ENCODE data around the gene STXBP6. TPM values are rescaled to one million over a fixed set of nuclear protein-coding genes. Genes with fewer than 3 reads are reported as not detected.
A peak's percentile ranks its signal among the peaks of the same experiment; 100 is the strongest.

Gene STXBP6
- total and polyA plus RNA-seq, 2 of the 13 experiments (the other 11 are each of a cell fraction or from before 2014, with no cell fraction given), result 35.3 to 42.8 TPM

DNA sequence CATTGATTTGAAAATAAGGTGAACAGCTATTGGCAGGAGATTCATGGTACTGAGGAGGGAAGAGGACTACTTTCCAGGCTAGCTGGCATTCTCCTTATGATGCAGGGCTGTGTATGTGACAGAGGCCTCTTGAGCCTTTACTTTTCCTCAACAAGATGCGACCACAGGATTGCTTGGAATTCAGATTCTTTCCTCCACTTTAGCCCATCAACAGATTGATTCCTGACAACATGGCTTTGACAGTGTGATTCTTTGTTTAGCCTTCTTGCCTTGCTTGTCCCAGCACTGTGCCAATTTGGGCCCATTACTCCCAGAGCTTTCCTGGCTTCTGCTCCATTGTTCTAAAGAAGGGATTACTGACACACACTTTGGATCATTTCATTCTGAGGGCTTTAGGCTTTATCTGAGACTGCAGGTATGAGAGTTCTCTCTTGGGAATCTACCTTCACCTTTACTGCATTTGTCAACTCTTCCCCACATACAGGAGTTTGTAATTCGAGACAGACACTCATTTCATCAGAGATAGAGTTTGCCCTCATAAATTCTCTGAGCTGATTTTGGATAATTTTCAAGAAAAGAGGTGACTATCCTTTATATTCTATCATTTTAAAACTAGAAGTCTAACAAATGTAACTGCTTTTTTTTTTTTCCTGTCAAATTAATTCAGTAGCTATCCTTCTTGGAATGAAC, 209.6 kb downstream of the STXBP6 start (continued):
- TF ChIP-seq, protein P1, sequence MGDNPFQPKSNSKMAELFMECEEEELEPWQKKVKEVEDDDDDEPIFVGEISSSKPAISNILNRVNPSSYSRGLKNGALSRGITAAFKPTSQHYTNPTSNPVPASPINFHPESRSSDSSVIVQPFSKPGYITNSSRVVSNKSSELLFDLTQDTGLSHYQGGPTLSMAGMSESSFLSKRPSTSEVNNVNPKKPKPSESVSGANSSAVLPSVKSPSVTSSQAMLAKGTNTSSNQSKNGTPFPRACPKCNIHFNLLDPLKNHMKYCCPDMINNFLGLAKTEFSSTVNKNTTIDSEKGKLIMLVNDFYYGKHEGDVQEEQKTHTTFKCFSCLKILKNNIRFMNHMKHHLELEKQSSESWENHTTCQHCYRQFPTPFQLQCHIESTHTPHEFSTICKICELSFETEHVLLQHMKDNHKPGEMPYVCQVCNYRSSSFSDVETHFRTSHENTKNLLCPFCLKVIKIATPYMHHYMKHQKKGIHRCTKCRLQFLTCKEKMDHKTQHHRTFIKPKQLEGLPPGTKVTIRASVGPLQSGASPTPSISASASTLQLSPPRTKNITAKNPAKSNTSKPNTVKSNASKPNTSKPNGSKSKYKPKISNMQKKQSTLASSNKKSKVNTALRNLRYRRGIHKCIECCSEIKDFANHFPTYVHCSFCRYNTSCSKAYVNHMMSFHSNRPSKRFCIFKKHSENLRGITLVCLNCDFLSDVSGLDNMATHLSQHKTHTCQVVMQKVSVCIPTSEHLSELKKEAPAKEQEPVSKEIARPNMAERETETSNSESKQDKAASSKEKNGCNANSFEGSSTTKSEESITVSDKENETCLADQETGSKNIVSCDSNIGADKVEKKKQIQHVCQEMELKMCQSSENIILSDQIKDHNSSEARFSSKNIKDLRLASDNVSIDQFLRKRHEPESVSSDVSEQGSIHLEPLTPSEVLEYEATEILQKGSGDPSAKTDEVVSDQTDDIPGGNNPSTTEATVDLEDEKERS (CRISPR knock-in tag; IDR thresholded peaks at IDR 0.05), result peak; percentile 86
- TF ChIP-seq ZNF136 (CRISPR knock-in tag; IDR thresholded peaks at IDR 0.05; ENCODE audit: low read depth) (no peak), GZF1 (CRISPR knock-in tag; IDR thresholded peaks at IDR 0.05) (peak; percentile 73; the same call in 1 of the 2 replicates), CCDC6 (CRISPR knock-in tag; IDR thresholded peaks at IDR 0.05) (no peak), CENPX (CRISPR knock-in tag; IDR thresholded peaks at IDR 0.05) (no peak), SOX6 (IDR thresholded peaks at IDR 0.05) (no peak), SOX6 (CRISPR knock-in tag; IDR thresholded peaks at IDR 0.05) (no peak), EP300 (IDR thresholded peaks at IDR 0.05; ENCODE audit: low read depth in 2 of 2, low read length in 2 of 2) (no peak), EP300 (CRISPR knock-in tag; IDR thresholded peaks at IDR 0.05; ENCODE audit: borderline replicate concordance) (peak; percentile 8; the same call in 1 of the 2 replicates), SYNCRIP (IDR thresholded peaks at IDR 0.05; ENCODE audit: insufficient read depth, low read depth, low read length) (no peak), PAX8 (CRISPR knock-in tag; IDR thresholded peaks at IDR 0.05; ENCODE audit: borderline replicate concordance) (no peak), ZNF335 (CRISPR knock-in tag; IDR thresholded peaks at IDR 0.05) (no peak), FIP1L1 (IDR thresholded peaks at IDR 0.05; ENCODE audit: borderline replicate concordance, insufficient read depth, low read depth, low read length) (no peak), ZNF615 (CRISPR knock-in tag; IDR thresholded peaks at IDR 0.05; ENCODE audit: borderline replicate concordance) (no peak), HOXD1 (CRISPR knock-in tag; IDR thresholded peaks at IDR 0.05) (no peak), KLF9 (CRISPR knock-in tag; IDR thresholded peaks at IDR 0.05; ENCODE audit: low read depth) (0 out of 2 replicates have a peak, but pooled peaks have one; percentile 22), ZNF468 (CRISPR knock-in tag; IDR thresholded peaks at IDR 0.05) (no peak), RXRB (CRISPR knock-in tag; IDR thresholded peaks at IDR 0.05; ENCODE audit: borderline replicate concordance) (no peak)
- TF ChIP-seq, protein P2, sequence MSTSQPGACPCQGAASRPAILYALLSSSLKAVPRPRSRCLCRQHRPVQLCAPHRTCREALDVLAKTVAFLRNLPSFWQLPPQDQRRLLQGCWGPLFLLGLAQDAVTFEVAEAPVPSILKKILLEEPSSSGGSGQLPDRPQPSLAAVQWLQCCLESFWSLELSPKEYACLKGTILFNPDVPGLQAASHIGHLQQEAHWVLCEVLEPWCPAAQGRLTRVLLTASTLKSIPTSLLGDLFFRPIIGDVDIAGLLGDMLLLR (CRISPR knock-in tag; IDR thresholded peaks at IDR 0.05), result no peak
- TF ChIP-seq, protein P3, sequence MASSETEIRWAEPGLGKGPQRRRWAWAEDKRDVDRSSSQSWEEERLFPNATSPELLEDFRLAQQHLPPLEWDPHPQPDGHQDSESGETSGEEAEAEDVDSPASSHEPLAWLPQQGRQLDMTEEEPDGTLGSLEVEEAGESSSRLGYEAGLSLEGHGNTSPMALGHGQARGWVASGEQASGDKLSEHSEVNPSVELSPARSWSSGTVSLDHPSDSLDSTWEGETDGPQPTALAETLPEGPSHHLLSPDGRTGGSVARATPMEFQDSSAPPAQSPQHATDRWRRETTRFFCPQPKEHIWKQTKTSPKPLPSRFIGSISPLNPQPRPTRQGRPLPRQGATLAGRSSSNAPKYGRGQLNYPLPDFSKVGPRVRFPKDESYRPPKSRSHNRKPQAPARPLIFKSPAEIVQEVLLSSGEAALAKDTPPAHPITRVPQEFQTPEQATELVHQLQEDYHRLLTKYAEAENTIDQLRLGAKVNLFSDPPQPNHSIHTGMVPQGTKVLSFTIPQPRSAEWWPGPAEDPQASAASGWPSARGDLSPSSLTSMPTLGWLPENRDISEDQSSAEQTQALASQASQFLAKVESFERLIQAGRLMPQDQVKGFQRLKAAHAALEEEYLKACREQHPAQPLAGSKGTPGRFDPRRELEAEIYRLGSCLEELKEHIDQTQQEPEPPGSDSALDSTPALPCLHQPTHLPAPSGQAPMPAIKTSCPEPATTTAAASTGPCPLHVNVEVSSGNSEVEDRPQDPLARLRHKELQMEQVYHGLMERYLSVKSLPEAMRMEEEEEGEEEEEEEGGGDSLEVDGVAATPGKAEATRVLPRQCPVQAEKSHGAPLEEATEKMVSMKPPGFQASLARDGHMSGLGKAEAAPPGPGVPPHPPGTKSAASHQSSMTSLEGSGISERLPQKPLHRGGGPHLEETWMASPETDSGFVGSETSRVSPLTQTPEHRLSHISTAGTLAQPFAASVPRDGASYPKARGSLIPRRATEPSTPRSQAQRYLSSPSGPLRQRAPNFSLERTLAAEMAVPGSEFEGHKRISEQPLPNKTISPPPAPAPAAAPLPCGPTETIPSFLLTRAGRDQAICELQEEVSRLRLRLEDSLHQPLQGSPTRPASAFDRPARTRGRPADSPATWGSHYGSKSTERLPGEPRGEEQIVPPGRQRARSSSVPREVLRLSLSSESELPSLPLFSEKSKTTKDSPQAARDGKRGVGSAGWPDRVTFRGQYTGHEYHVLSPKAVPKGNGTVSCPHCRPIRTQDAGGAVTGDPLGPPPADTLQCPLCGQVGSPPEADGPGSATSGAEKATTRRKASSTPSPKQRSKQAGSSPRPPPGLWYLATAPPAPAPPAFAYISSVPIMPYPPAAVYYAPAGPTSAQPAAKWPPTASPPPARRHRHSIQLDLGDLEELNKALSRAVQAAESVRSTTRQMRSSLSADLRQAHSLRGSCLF (CRISPR knock-in tag; IDR thresholded peaks at IDR 0.05; ENCODE audit: borderline replicate concordance), result no peak
- TF ChIP-seq, protein P4, sequence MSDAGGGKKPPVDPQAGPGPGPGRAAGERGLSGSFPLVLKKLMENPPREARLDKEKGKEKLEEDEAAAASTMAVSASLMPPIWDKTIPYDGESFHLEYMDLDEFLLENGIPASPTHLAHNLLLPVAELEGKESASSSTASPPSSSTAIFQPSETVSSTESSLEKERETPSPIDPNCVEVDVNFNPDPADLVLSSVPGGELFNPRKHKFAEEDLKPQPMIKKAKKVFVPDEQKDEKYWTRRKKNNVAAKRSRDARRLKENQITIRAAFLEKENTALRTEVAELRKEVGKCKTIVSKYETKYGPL (CRISPR knock-in tag; IDR thresholded peaks at IDR 0.05), result no peak

All from HepG2 (cell line).